GM10266 (cell line): ENCODE data around the gene RELT.

Experiments used
- DNase-seq: peaks from one replicate; pipeline ENCODE4 v3.0.0; 2012; ENCODE audit errors: extremely low spot score
- TF ChIP-seq, protein P1 (sequence below): IDR thresholded peaks from 2 replicates; pipeline ENCODE4 v1.5.1; 2012; ENCODE audit warnings: mild to moderate bottlenecking, low read depth; ENCODE audit not compliant: control insufficient read depth, insufficient read depth; ENCODE audit errors: missing control alignments

RELT gene

DNA sequence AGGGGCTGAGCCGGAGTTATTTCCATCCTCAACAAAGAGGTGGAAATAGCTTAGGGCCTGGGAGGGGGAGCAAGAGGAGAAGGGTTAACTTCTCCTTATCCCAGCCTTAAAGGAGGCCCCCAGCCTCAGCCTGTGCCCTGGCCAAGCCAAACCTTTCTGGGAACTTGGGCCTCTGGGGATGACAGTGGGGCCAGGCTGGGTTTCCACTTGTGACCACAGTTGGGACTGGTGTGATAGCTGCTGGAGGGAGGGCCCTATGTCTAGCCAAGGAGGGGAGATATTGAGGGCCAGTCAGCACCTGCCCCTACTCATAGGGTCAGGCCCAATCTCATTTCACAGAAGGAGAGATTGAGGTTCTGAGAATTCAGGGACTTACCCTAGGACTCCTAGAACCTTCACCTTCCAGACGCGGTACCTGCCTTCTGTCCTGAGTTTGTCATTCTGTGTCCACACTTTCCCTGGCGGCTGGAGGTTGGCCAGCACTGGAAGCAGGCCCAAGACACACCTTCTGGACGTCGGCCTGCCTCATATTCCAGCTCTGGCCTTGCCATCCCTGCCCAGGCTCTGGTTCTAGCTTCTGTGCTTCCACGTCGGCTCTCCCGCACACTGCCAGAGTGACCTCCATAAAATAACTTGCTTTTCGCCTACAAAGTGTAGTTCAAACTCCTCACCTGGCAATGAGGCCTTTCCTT is 3.1 kb downstream of the RELT start:
- TF ChIP-seq, protein P1, sequence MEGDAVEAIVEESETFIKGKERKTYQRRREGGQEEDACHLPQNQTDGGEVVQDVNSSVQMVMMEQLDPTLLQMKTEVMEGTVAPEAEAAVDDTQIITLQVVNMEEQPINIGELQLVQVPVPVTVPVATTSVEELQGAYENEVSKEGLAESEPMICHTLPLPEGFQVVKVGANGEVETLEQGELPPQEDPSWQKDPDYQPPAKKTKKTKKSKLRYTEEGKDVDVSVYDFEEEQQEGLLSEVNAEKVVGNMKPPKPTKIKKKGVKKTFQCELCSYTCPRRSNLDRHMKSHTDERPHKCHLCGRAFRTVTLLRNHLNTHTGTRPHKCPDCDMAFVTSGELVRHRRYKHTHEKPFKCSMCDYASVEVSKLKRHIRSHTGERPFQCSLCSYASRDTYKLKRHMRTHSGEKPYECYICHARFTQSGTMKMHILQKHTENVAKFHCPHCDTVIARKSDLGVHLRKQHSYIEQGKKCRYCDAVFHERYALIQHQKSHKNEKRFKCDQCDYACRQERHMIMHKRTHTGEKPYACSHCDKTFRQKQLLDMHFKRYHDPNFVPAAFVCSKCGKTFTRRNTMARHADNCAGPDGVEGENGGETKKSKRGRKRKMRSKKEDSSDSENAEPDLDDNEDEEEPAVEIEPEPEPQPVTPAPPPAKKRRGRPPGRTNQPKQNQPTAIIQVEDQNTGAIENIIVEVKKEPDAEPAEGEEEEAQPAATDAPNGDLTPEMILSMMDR, result no peak
- DNase-seq, result no peak

DNA sequence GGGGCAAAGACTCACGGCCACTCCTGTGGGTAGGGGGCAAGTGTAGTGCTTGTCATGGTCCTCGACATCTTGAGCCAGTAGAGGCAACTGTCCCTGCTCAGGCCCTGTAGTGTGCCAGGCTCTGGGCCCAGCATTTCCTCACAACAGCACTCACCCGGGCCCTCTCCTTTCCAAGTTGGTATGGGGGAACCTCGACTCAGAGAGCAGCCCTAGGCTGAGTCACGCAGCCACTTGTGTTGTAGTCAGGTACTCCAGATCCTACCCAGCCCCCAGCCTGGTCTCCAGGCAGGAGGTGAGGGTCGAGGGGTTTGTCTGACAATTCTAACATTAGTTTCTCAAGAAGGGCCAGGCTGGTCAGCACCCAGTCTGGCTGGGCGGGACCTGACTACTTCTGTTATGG is 4.1 kb downstream of the RELT start:
- TF ChIP-seq, protein P1, result no peak
- no peak for DNase-seq

DNA sequence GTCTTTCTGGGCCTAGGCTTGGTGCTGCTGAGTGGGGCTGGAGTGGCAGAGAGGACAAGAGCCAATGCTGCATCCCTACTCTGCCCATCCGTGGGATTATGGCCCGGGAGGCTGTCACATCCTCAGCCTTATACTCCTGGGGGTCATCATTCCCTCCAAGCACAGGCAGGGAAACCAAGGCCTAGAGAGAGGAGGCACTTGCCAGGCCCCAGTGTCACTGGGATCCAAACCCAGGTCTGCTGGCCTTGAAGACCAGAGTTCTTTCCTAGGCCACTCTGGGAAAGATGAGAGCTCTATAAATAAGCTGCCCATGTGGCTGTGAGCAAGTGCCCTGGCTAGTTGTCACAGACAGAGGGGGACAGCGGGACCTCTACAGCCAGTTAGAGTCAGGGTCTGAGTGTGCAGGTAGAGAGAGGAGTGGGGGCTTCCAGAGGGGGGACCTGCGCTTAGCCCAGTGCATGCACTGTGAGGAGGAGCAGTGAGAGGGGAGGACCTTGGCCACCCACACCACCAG is 4.8 kb downstream of the RELT start:
- DNase-seq, result no peak
- TF ChIP-seq, protein P1, result no peak

DNA sequence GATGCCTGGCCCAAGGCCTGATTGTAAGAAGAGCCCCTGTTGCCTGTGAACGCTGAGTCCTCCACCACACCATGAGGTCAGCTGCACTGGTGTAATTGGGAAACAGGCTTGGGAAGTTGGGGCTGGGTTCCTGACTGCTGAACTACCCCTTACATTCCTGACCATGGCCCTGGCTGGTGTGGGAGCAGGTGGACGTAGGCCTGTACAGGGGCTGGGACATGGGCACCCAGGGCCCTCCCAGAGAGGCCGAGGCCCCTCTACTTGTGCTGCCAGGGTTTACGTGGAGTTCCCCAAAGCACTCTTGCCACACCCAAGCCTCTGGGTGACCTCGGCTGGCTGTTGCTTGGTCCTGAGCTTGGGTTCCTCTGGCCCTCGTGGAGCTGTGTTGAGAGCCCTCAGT is 5.4 kb downstream of the RELT start:
- DNase-seq, result no peak

DNA sequence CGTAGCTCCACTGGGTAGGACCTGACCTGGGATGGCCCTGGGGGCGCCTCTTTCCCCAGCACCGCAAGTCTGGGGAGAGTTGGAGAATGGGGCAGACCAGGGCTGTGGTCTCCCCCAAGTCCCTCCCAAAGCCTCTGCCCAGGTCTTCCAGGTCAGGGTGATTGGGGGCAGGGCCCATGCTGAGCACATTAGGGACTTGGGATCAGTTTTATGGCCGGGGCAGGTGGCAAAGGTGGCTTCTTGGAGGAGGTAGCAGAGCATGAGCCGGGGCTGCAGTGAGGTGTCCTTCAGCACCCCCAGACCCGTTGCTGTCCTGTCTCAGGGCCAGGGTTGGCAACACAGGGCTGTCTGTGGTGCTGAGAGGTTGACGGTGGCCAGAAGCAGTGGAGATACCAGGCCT is 6.0 kb downstream of the RELT start:
- DNase-seq, result no peak
- TF ChIP-seq, protein P1, result no peak

More for the DNA sequence above, 5.4 kb downstream of the RELT start:
- TF ChIP-seq, protein P1, result no peak

DNA sequence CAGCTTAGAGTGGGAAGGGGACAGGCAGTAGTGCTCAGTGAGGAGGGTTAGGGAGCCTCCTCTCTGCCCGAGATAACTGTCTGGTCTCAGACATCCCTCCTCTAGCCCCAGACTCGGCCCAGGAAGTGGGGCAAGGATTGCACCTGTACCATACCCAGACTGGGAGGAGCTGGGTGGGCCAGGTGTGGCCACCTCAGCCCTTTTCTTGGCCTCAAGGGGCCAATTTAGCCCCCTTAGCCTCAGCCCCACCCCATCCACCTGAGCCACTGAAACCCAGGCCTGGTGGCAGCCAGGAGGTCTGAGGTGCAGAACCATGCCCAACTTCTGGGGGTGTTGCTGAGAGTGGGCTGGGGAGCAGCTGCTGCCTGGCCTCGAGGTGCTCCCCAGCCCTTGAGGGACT is 6.5 kb downstream of the RELT start:
- no peak for DNase-seq
- TF ChIP-seq, protein P1, result no peak

DNA sequence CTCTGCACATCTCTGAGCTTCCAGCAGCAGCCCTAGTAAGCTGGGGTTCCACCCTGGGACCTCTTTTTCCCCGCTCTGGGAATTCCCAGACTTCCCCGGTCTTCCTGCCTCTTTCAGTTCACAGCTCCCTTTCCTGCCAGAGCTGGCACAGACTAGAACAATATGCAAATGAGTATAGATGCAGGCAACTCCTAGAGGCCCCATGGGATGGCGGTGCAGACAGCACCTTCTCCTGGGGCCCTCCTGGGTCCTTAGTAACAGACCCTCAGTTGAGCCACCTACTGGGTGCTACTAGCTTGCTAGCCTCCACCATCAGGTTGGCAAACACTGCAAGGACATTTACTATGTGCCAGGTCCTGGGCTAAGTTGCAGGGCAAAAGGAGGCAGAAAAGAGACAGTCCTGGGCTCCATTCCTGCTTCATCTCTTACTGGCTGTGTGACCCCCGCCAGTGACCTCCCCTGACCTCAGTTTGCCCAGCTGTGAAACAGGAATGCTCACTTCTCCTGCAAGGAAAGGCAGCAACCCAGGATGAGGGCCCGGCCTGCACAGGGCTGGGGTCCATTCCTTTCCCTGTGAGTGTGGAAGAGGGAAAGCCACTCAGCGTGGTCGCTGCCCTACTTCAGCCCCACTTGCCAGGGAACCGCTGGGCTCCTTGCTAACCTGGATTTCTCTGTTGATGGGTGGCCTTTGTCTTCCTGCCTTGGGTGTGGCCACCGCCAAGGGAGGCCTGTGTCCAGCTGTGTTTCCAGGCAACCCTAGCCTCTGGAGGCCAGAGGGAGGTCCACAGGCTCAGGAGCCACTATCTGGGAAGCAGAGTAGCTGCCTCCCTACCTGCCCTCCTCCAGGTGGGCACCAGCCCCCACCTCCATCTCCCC is 7.3 kb downstream of the RELT start:
- TF ChIP-seq, protein P1, result no peak
- DNase-seq, result no peak
